IPS-18a (cell line): ENCODE results near the gene FRAS1.

Source experiments
- H3K27ac ChIP-seq: one replicate; pipeline ENCODE4 v1.5.1; 2013; ENCODE audit warnings: low read length
- H3K27me3 ChIP-seq: one replicate; pipeline ENCODE4 v1.6.1; 2013; ENCODE audit warnings: mild to moderate bottlenecking, low read length; ENCODE audit not compliant: control insufficient read depth, insufficient read depth
- H3K36me3 ChIP-seq: one replicate; pipeline ENCODE4 v1.6.1; 2013; ENCODE audit warnings: low read depth, low read length; ENCODE audit not compliant: control insufficient read depth
- H3K4me1 ChIP-seq: one replicate; pipeline ENCODE4 v1.6.1; 2013; ENCODE audit warnings: low read depth, low read length; ENCODE audit not compliant: control insufficient read depth
- H3K4me3 ChIP-seq: one replicate; pipeline ENCODE4 v1.5.1; 2013; ENCODE audit warnings: low read length
- H3K9ac ChIP-seq: one replicate; pipeline ENCODE4 v1.6.1; 2013; ENCODE audit warnings: mild to moderate bottlenecking, low read length, moderate library complexity
- H3K9me3 ChIP-seq: one replicate; pipeline ENCODE4 v1.6.1; 2013; ENCODE audit warnings: low read depth, low read length; ENCODE audit not compliant: control insufficient read depth

FRAS1 gene

DNA sequence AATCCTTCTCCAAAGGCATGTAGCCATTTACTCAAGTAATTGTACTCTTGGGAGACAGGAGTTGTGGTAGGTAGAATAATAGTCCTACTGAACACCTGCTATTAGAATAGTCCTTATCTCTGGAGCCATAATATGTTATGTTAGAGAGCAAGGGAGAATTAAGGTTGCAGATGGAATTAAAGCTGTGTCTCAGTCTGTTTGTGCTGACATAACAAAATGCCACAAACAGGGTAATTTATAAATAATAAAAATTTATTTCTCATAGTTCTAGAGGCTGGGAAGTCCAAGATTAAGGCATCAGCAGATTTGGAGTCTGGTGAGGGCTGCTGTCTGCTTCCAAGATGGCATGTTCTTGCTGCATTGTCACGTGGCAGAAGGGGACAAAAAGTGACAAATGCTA, 24.2 kb upstream of the FRAS1 start:
- H3K9me3 ChIP-seq, result no peaks in the 10 kb centered on the region
- H3K27ac ChIP-seq, result no peak overlapping the region
- no peaks in the 10 kb centered on the region for H3K27me3 ChIP-seq
- no peak overlapping the region for H3K4me3 ChIP-seq
- H3K9ac ChIP-seq, result no peak overlapping the region
- no peaks in the 10 kb centered on the region for H3K4me1 ChIP-seq
- H3K36me3 ChIP-seq, result no peaks in the 10 kb centered on the region

GRCh38 chr4:78033861-78034260, 23.3 kb upstream of the FRAS1 start:
- Histone ChIP-seq H3K4me3 (no peak overlapping the region), H3K4me1 (no peaks in the 10 kb centered on the region), H3K27ac (no peak overlapping the region), H3K9me3 (no peaks in the 10 kb centered on the region), H3K9ac (no peak overlapping the region), H3K36me3 (no peaks in the 10 kb centered on the region), H3K27me3 (no peaks in the 10 kb centered on the region)

- H3K27ac ChIP-seq, result no peak overlapping the region
These were observed 18.4 kb upstream of the FRAS1 start for GRCh38 chr4:78038704-78039103.

DNA sequence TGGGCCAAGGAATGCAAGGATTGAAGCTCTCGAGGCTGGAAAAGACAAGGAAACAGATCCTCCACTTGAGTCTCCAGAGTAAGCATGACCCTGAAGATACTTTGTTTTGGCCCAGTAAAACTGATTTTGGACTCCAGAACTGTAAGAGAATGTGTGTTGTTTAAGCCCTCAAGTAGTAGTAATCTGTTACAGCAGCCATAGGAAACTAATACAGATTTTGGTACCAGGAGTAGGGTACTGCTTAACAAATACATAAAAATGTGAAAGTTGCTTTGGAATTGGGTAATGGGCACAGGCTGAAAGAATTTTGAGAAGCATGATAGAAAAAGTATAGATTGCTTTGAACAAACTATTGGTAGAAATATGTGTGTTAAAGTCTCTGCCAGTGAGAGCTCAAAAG, 17.4 kb upstream of the FRAS1 start:
- H3K4me1 ChIP-seq, result no peaks in the 10 kb centered on the region
- H3K9me3 ChIP-seq, result no peaks in the 10 kb centered on the region
- H3K27ac ChIP-seq, result no peak overlapping the region
- H3K27me3 ChIP-seq, result no peaks in the 10 kb centered on the region
- no peak overlapping the region for H3K4me3 ChIP-seq
- H3K9ac ChIP-seq, result no peak overlapping the region
- H3K36me3 ChIP-seq, result no peaks in the 10 kb centered on the region

More at GRCh38 chr4:78038704-78039103, 18.4 kb upstream of the FRAS1 start:
- no peaks in the 10 kb centered on the region for H3K27me3 ChIP-seq
- H3K4me1 ChIP-seq, result no peaks in the 10 kb centered on the region
- no peak overlapping the region for H3K9ac ChIP-seq
- no peak overlapping the region for H3K4me3 ChIP-seq
- no peaks in the 10 kb centered on the region for H3K36me3 ChIP-seq
- no peaks in the 10 kb centered on the region for H3K9me3 ChIP-seq

- H3K4me1 ChIP-seq, result no peaks in the 10 kb centered on the region
- H3K27me3 ChIP-seq, result no peaks in the 10 kb centered on the region
- H3K9me3 ChIP-seq, result no peaks in the 10 kb centered on the region
- H3K4me3 ChIP-seq, result no peak overlapping the region
- H3K27ac ChIP-seq, result no peak overlapping the region
- H3K9ac ChIP-seq, result no peak overlapping the region
- no peaks in the 10 kb centered on the region for H3K36me3 ChIP-seq
These were observed 16.7 kb upstream of the FRAS1 start for GRCh38 chr4:78040431-78040830.

DNA sequence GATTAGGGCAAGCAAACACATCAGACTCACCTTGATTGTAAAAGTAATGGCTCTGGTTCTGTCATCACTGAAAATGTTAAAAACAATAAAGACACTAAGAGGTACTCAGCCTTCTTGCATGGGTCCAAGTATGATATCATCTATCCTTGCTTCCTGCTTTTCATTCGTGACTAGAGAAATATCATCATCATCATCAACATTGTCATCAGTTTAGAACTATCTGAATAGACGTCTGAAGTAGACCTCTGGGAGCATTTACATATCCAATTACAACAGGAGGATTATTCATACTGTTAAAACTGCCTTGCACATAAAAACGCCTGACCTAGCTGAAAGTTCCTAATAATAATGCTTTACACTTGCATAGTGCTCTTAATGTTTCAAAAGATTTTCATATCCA, 9.8 kb upstream of the FRAS1 start:
- Histone ChIP-seq H3K9me3 (no peaks in the 10 kb centered on the region), H3K4me1 (no peaks in the 10 kb centered on the region), H3K4me3 (no peak overlapping the region), H3K36me3 (no peaks in the 10 kb centered on the region), H3K9ac (no peak overlapping the region), H3K27ac (no peak overlapping the region), H3K27me3 (no peaks in the 10 kb centered on the region)

- Histone ChIP-seq H3K4me1 (peaks cover 15% of the 10 kb centered on the region), H3K27me3 (no peaks in the 10 kb centered on the region), H3K36me3 (no peaks in the 10 kb centered on the region), H3K9ac (peak overlapping the region; percentile 89), H3K9me3 (no peaks in the 10 kb centered on the region), H3K4me3 (peak overlapping the region; percentile 96), H3K27ac (peak overlapping the region; percentile 91)
These were observed 626 bp upstream of the FRAS1 start for GRCh38 chr4:78056265-78057129.

DNA sequence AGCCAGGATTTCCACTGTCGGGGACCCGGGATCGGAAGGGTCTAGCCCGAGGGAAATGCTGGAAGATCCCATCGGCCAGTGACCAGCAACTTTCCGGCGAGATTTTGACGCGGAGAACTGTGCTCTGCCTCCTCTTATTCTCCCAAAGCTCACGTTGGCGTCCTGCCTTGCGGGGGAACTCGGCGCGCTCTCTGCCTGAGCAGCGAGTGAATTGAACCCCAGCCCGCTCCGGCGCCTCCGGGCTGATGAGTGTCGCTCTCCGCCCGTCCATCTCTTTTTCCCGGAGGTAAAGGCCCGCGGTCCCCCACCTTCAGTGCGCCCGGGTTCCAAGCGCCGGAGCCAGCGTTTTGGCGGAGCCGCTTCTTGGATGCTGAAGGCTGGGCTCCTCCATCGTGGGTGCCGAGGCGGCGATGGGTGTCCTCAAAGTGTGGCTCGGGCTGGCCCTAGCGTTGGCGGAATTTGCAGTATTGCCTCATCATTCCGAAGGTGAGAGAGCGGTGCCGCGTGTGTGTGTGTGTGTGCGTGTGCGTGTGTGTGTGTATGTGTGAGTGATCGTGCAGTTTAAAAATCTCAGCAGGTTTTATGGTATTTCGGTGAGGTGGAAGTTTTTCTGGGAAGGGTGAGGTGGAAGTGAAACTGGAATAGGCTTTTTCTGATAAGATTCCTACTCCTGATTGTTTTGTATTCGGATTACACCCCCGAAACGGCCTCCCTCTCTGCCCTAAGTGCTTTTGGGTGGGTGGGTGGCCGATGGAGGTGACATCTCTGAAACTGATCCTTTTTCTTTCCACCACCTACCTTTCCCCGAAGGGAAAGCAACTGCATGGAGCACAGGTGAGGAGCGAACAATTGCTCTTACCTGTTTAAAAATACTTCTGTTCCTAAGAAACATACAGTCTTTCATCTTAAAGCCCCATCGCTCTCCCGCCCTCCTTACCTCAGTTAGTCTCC, 752 bp downstream of the FRAS1 start:
- peaks cover 25% of the 10 kb centered on the region for H3K4me1 ChIP-seq
- H3K4me3 ChIP-seq, result peak overlapping the region; percentile 96
- no peaks in the 10 kb centered on the region for H3K27me3 ChIP-seq
- H3K36me3 ChIP-seq, result no peaks in the 10 kb centered on the region
- H3K9me3 ChIP-seq, result no peaks in the 10 kb centered on the region
- H3K9ac ChIP-seq, result peak overlapping the region; percentile 89
- peak overlapping the region; percentile 64 for H3K27ac ChIP-seq

- H3K9ac ChIP-seq, result peak overlapping the region; percentile 89
These were observed 1.7 kb downstream of the FRAS1 start for GRCh38 chr4:78058591-78059523.

GRCh38 chr4:78059524-78059889, 2.4 kb downstream of the FRAS1 start:
- H3K36me3 ChIP-seq, result no peaks in the 10 kb centered on the region
- H3K9me3 ChIP-seq, result no peaks in the 10 kb centered on the region
- no peaks in the 10 kb centered on the region for H3K27me3 ChIP-seq
- H3K9ac ChIP-seq, result peak overlapping the region; percentile 89
- peak overlapping the region; percentile 96 for H3K4me3 ChIP-seq
- no peak overlapping the region for H3K27ac ChIP-seq
- H3K4me1 ChIP-seq, result peaks cover 32% of the 10 kb centered on the region

More at GRCh38 chr4:78058591-78059523, 1.7 kb downstream of the FRAS1 start:
- Histone ChIP-seq H3K9me3 (no peaks in the 10 kb centered on the region), H3K36me3 (no peaks in the 10 kb centered on the region), H3K4me1 (peaks cover 32% of the 10 kb centered on the region), H3K4me3 (peak overlapping the region; percentile 96), H3K27me3 (no peaks in the 10 kb centered on the region), H3K27ac (peak overlapping the region; percentile 35)

- peak overlapping the region; percentile 96 for H3K4me3 ChIP-seq
These were observed 2.8 kb downstream of the FRAS1 start for GRCh38 chr4:78059938-78060337.

More at GRCh38 chr4:78059938-78060337, 2.8 kb downstream of the FRAS1 start:
- Histone ChIP-seq H3K27ac (no peak overlapping the region), H3K9ac (no peak overlapping the region), H3K36me3 (no peaks in the 10 kb centered on the region), H3K4me1 (peaks cover 32% of the 10 kb centered on the region), H3K9me3 (no peaks in the 10 kb centered on the region), H3K27me3 (no peaks in the 10 kb centered on the region)
